DOHH2 (cell line): ENCODE measurements around the gene MOV10.

Source experiments
- H3F3A ChIP-seq: fragments of 200-600 bp; sonication (generic), shearing (Covaris generic); 2 replicates; pipeline ENCODE4 v1.6.0; 2016; ENCODE audit warnings: antibody characterized with exemption, mild to moderate bottlenecking; ENCODE audit not compliant: control insufficient read depth, insufficient read depth
- H3K27ac ChIP-seq: fragments of 200-600 bp; sonication (generic); 2 replicates; pipeline ENCODE4 v1.5.1; 2014; ENCODE audit warnings: low read depth, mild to moderate bottlenecking, low read length, moderate library complexity
- H3K27me3 ChIP-seq: fragments of 200-600 bp; sonication (generic); 2 replicates; pipeline ENCODE4 v1.6.1; 2014; ENCODE audit warnings: mild to moderate bottlenecking, low read length, mixed read lengths; ENCODE audit not compliant: control insufficient read depth
- H3K36me3 ChIP-seq: fragments of 200-600 bp; sonication (generic); 2 replicates; pipeline ENCODE4 v1.6.1; 2014; ENCODE audit warnings: mild to moderate bottlenecking, low read length, moderate library complexity, mixed read lengths; ENCODE audit not compliant: control insufficient read depth
- H3K4me1 ChIP-seq: fragments of 200-600 bp; sonication (generic); 2 replicates; pipeline ENCODE4 v1.6.1; 2014; ENCODE audit warnings: mild to moderate bottlenecking, low read length, mixed read lengths; ENCODE audit not compliant: control insufficient read depth
- H3K4me2 ChIP-seq: fragments of 200-600 bp; sonication (generic); 2 replicates; pipeline ENCODE4 v1.6.0; 2014; ENCODE audit warnings: mild to moderate bottlenecking, low read length, moderate library complexity
- H3K4me3 ChIP-seq: fragments of 200-600 bp; sonication (generic); 2 replicates; pipeline ENCODE4 v1.5.1; 2014; ENCODE audit warnings: mild to moderate bottlenecking, low read length, mixed read lengths
- H3K79me2 ChIP-seq: fragments of 200-600 bp; sonication (generic); 2 replicates; pipeline ENCODE4 v1.6.1; 2014; ENCODE audit warnings: mild to moderate bottlenecking, low read length, mixed read lengths; ENCODE audit not compliant: control insufficient read depth
- H3K9me2 ChIP-seq: fragments of 200-600 bp; sonication (generic); replicated peaks from 2 replicates; pipeline ENCODE4 v1.6.1; 2014; ENCODE audit warnings: mild to moderate bottlenecking, low read length, mixed read lengths; ENCODE audit not compliant: control insufficient read depth
- H3K9me3 ChIP-seq: fragments of 200-600 bp; sonication (generic); 2 replicates; pipeline ENCODE4 v1.6.1; 2014; ENCODE audit warnings: antibody characterized with exemption, low read length, mixed read lengths; ENCODE audit not compliant: control insufficient read depth, insufficient read depth
- H4K20me1 ChIP-seq: fragments of 200-600 bp; sonication (generic); 2 replicates; pipeline ENCODE4 v1.6.0; 2014; ENCODE audit warnings: low read depth, mild to moderate bottlenecking, antibody characterized with exemption, low read length, moderate library complexity; ENCODE audit not compliant: control insufficient read depth, insufficient read depth
- EZH2phosphoT487 ChIP-seq: fragments of 200-600 bp; sonication (generic); IDR thresholded peaks from 2 replicates; pipeline ENCODE4 v1.6.1; 2017; ENCODE audit warnings: borderline replicate concordance, mild to moderate bottlenecking, antibody characterized with exemption, low read length, moderate library complexity, mixed read lengths

MOV10 gene

DNA sequence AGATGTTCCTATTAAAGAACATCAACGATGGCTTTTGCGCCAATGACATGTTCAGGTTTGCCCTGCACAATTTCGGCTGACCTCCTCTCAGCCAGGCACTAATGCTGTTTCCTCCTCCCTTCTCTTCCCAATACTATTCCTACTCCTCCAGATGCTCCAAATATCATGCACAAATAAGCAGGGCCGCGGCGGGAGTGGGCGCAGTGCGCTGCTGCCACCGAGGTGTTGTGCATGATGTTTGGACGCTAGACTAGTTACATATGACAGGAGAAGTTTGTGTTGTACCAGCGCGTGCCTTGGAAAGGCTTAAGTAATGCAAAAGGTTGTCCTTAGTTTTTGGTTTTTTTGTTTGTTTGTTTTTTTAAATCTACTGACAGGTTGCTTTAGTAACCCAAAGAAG is 73.9 kb downstream of the MOV10 start:
- no peaks in the 10 kb centered on the region for H3K36me3 ChIP-seq
- H3K4me1 ChIP-seq = no peaks in the 10 kb centered on the region
- H3F3A ChIP-seq = no peaks in the 10 kb centered on the region
- H4K20me1 ChIP-seq = no peaks in the 10 kb centered on the region
- no peak overlapping the region for H3K27ac ChIP-seq
- no peaks in the 10 kb centered on the region for H3K79me2 ChIP-seq
- H3K4me2 ChIP-seq = no peak overlapping the region
- H3K4me3 ChIP-seq = no peak overlapping the region
- peaks cover 6% of the 10 kb centered on the region; the same call in 1 of the 2 replicates for H3K27me3 ChIP-seq
- TF ChIP-seq EZH2phosphoT487 = no peak
- H3K9me2 ChIP-seq = no peaks in the 10 kb centered on the region
- H3K9me3 ChIP-seq = no peaks in the 10 kb centered on the region
